GM18909 (cell line): ENCODE data around the gene NKX2-8.

Experiments used
- ATAC-seq: cut with Tn5 transposase; IDR thresholded peaks from one replicate; pipeline ENCODE4 v1.9.1; 2021; ENCODE audit warnings: mild to moderate bottlenecking; ENCODE audit not compliant: unreplicated experiment, poor library complexity

NKX2-8 gene

DNA sequence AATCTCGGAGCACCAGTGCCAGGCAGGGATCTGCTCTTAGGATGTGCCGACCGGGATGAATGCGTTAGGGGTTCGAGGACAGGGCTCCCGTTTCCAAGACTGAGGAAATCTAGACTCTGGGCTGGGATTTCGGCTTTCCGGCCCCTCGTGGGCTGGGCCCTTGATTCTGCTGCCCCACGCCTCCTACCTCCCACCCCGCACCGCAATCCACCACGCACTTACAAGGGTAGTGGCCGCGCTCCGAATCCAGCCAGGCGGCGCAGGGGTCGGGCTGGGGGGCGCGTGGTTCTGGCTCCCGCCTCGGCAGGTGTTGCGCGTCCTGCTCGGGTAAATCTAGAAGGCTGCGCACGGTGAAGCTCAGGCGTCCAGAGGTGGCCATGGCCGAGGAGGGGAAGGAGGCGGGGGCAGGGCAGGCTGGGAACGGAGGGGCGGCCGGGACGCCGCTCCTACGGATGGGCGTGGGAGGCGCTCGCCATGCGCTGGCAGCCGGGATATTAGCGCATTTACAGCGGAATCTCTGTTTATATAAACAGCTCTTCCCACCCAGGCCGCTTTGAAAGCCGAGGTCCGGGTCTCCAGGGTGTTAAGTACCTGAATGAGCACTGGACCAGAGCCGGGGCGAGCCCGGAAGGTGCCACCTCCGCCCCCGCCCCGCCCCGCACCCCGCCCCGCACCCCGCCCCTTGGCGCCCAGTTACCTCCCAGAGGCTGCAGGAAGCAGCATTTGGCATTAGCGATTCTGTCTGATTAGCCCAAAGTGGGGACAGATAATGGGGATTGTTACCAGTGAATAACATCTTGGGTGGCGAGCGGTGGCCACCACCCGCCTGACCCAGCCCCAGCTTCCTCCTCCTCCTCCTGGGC is at the start of gene NKX2-8:
NKX2-8 (minus strand) TSS at position 604 of the 863 bp plus-strand sequence; CDS start at position 379, 225 bp downstream.
- no peak for ATAC-seq

- ATAC-seq, result no peak
These were observed 45.6 kb upstream of the NKX2-8 start for GRCh38 chr14:36627981-36628380.

DNA sequence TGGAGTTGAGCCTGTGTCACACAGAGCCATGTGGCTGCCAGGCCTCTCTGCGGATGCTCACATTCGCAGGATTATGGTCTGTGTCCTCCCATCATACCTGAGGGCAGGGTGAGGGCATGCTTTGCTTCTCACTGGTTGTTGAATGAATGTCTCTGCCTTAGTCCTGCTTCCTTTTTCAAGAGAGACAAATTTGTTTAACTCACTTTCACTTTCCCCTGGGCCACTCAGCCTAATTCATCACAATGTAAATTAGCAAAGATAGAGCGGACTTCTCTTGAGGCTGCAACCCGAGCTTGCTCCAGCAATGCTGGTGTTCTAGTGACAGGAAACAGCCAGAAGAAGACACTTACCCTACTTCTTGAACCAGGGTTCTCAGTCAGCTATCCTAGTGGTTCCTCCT is 43.7 kb upstream of the NKX2-8 start:
- ATAC-seq, result peak; percentile 68

- ATAC-seq, result no peak
These were observed 43.0 kb upstream of the NKX2-8 start for GRCh38 chr14:36625436-36625835.

- ATAC-seq, result no peak
These were observed 42.6 kb upstream of the NKX2-8 start for GRCh38 chr14:36625014-36625413.

DNA sequence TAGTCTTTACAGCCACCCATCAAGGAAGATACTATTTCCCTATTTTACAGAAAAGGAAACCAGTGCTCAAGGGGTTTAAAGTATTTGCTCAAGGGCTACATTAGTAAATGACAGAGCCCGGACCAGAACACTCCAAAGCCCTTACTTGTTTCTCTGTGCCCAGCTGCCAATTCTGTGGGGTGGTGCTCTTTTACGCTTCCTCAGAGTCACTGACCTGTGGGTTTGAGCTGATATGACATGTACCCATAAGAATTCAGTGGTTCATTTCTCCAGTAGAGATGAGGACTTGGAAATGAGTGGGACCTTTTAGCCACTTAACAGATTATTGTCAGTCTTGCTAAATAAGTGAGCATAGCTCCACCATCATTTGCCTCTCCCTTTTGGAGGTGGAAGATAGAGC is 37.4 kb upstream of the NKX2-8 start:
- ATAC-seq, result no peak

- ATAC-seq, result no peak
These were observed 36.7 kb upstream of the NKX2-8 start for GRCh38 chr14:36619131-36619530.

GRCh38 chr14:36618641-36619040 is 36.2 kb upstream of the NKX2-8 start:
- ATAC-seq, result no peak

- ATAC-seq, result no peak
These were observed 35.4 kb upstream of the NKX2-8 start for GRCh38 chr14:36617824-36618223.

- no peak for ATAC-seq
These were observed 23.1 kb upstream of the NKX2-8 start for GRCh38 chr14:36605506-36605857.

DNA sequence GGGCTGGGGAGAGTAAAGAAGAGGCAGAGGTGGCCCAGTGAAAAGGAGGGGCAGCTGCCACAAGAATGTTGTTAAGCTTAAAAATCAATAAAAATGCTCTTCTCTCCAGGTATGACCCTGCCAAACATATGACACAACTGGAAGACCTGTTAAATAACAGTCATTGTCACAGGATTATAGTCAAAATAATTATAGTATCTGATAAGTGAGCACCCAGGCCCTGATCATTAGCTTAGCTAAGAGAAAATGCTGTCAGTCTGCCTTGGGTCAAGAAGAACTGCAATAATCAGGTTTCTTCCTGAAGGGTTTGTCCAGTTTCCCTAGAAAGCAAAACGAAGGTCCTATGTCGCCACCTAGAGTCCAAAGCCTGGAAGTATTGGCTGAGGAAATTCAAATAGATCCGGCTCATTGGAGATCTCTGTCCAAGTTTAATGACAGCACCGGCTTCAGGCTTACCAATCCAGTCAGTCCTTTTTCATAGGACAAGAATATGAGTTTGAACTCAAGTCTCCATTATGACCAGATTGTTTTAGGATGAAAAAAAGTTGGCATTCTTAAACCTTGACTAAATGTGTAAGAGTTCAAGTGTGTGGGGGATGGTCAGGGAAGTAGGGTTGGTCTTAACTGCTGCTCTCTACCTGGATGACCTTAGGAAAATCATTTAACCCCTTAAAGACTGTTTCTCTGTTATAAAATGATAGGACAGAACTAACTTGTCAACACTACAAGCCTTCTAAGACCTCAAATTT is 22.5 kb upstream of the NKX2-8 start:
- ATAC-seq, result peak; percentile 83

DNA sequence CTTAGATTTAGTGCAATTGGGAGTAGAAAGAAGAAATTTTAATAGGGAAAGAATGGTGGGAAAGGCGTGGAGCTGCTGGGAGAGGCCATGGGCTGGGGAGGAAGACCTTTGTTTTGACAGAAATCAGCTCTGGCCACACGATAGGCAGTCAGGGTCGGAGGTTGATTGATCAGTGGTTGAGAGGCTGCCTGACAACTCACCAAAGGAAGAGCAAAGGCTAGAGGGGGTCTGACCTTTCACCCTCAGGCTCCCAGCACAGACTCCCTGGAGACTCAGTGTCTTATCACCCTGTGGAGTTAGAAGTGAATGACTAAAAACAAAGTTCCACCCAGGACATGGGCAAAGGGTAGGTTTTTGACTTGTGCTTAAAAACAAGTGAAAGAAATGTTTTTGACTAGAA is 18.0 kb upstream of the NKX2-8 start:
- ATAC-seq, result no peak

DNA sequence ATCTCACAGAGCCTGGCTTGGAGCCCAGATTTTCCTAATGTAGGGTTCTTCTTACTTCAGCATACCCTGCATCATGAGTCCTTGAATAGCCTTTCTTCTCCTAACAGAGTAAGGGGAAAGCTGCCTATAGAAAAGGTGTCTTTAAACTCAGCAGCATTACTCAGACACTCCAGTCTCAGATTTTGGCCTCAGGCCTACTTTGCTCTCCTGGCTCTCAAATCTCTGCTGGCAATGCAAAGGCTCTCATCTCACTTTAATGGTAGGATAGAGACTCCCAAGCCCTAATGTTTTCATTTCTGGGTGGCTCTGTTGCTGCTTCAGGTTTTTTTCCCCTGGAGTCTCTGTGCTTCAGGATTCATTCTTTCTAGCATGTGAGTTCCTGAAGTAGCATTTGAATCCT is 9.1 kb upstream of the NKX2-8 start:
- no peak for ATAC-seq

GRCh38 chr14:36588788-36589187 is 6.4 kb upstream of the NKX2-8 start:
- ATAC-seq, result no peak

- no peak for ATAC-seq
These were observed 5.7 kb upstream of the NKX2-8 start for GRCh38 chr14:36588119-36588518.

- no peak for ATAC-seq
These were observed 2.7 kb upstream of the NKX2-8 start for GRCh38 chr14:36585100-36585499.

GRCh38 chr14:36583893-36584811 is 1.7 kb upstream of the NKX2-8 start:
- ATAC-seq, result no peak

DNA sequence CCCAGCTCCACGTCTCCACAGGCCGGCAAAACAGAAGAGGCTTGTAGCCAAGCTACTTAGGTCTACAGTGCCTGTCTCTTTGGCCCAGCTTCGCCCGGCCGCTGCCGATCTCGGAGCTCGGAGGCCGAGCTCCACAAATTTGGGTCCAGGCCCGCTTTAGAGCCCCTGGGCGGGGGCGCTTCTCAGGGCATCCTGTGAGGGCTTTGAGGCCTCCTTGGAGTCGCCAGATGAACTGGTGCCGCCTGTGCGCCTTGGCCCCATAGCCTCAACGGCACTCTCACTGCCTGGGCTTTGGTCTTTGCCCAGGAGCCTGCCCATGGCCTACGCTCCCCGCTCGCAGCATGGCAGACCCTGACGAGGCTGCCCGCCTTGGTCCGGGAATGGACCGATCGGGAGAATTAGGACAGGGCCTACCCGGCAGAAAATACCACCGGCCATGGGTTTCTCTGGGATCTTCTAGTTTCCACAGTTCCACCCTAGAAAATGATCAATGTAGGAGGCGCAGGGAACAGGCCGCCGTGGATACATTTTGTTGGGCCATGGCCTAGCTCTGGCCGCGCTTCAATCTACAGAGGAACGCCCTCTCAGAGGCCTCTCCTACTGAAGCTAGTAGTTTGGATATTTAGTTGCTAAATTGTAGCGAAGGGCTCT is 953 bp upstream of the NKX2-8 start:
- ATAC-seq, result no peak

DNA sequence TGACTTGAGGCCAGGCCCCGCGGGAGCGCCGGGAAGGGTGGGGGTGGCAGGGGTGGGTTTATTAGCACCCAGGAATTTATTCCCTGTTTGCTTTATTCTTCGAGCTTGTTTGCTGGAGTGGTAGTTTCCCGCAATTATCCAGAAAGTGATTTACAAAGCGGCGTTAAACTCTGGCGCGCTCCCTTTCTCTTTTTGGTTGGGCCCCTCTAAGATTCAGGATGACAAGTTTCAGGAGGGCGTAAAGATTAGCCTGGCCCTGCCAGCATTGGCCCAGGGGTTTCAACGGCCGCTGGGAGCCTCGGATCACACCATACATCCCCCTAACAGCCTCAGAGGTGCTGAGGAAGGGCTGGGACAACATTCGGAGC is 444 bp upstream of the NKX2-8 start:
- ATAC-seq, result no peak
